Measurements from ENCODE around the gene UGT1A8.

DNA sequence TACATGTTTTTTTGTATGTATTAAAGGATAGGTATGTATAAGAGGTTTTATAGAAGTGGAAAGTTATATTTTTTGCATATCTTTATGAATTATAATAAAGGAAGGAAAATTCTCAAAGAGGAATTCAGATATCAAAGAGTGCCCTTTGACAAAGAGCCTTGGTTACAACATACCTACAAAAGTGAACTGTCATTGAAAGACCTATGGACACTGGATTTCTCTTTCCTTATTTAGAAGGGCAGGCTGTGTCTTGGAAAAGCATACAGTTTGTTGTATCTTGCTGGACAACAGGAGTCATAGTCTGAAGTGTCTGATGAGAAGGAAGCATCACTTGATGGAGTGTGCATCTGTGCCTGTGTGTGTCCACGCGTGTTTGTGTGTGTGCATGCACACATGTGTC lies 34.0 kb downstream of the UGT1A8 start:
- TF ChIP-seq, protein P1, sequence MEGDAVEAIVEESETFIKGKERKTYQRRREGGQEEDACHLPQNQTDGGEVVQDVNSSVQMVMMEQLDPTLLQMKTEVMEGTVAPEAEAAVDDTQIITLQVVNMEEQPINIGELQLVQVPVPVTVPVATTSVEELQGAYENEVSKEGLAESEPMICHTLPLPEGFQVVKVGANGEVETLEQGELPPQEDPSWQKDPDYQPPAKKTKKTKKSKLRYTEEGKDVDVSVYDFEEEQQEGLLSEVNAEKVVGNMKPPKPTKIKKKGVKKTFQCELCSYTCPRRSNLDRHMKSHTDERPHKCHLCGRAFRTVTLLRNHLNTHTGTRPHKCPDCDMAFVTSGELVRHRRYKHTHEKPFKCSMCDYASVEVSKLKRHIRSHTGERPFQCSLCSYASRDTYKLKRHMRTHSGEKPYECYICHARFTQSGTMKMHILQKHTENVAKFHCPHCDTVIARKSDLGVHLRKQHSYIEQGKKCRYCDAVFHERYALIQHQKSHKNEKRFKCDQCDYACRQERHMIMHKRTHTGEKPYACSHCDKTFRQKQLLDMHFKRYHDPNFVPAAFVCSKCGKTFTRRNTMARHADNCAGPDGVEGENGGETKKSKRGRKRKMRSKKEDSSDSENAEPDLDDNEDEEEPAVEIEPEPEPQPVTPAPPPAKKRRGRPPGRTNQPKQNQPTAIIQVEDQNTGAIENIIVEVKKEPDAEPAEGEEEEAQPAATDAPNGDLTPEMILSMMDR (IDR thresholded peaks at IDR 0.05; ENCODE audit: extremely low read depth in 1 of 2, insufficient read depth in 1 of 2, low read depth in 1 of 2, low read length in 2 of 2): no peak
- TF ChIP-seq FOS (IDR thresholded peaks at IDR 0.05; ENCODE audit: borderline replicate concordance, insufficient read depth, low read length) (no peak), EZH2 (IDR thresholded peaks at IDR 0.05; ENCODE audit: borderline replicate concordance, low read depth, low read length, severe bottlenecking) (no peak), POLR2AphosphoS5 (IDR thresholded peaks at IDR 0.05; ENCODE audit: insufficient read depth, low read depth, low read length) (no peak), POLR2A (IDR thresholded peaks at IDR 0.05; ENCODE audit: low read depth, low read length) (no peak), GATA2 (IDR thresholded peaks at IDR 0.05; ENCODE audit: insufficient read depth, insufficient read length, low read depth, low read length) (no peak)
- TF ChIP-seq, protein P2, sequence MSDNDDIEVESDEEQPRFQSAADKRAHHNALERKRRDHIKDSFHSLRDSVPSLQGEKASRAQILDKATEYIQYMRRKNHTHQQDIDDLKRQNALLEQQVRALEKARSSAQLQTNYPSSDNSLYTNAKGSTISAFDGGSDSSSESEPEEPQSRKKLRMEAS (IDR thresholded peaks at IDR 0.05; ENCODE audit: insufficient read depth, insufficient read length): no peak

Data from endothelial cell of umbilical vein (primary cell).